ENCODE data around the gene RIMS4.
A peak's percentile ranks its signal among the peaks of the same experiment; 100 is the strongest.

RIMS4 gene

DNA sequence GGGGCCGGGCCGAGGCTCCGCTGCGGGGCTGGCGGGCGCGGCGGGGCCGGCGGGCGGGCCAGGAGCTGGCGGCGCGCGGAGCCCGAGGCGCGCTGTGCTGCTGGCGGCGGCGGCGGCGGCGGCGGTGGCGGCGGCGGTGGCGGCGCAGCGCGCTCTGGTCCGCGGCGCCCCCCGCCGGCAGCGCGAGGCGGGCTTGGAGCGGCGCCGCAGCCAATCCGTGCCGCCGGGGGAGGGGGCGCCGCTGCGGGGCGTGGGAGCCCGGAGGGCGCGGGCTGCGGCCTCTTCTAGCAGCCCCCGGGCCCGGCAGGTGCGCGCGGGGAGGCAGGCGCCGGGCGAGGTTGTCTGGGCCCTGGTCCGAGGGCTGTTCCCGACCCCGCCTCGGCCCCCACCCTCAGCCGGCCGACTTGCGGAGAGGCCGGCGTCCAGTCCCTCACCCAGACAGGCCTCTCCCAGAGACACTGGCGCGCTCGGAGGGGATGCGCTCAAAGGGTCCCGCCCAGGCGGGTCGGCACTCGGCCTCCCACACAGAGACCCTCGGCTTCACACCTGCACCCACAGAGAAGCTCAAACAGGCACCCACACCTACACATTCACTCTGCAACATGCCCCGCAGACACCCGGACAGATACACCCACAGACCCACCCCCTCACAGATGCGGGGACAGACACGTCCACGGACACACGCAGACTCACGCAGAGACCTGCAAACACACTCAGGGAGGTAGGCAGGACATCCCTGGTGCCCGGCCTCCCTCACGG, at the start of gene RIMS4:
Gene RIMS4, minus strand, starts transcription at position 156 of the 759 bp plus-strand sequence. CDS start 275 bp downstream, outside the sequence.
- peak; percentile 69 for DNase-seq

DNA sequence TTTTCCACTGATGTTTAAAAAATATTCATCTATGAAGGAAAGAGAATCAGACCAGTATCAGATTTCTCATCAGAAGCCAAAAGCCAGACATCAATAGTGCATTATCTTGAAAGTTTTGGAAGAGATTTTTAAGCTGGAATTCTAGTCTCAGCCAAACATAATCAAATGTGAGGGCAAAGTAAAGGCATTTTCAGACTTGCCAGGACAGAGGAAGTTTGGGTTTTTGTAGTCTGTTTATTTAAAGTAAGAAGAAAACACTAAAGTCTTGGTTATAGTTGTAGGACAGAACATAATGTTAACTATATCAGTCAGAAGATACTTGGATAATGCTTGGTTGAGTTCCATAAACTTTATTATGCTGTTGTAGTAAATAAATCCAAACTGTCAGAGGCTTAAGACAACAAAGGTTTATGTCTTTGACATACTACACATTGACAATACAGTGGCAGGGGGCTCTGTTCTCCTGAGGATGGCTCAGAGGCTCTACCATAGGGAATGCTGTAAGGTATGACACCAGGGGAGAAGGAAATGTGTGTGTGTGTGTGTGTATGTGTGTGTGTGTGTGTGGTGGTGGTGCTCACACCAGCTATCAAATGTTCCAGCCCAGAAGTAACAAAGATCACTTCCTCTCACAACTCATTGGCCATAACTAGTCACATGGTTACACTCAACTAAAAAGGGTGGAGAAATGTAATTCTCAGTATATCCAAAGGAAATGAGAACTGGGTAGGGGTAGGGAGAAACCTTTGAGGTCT, 48.4 kb upstream of the RIMS4 start:
- DNase-seq, result no peak

DNA sequence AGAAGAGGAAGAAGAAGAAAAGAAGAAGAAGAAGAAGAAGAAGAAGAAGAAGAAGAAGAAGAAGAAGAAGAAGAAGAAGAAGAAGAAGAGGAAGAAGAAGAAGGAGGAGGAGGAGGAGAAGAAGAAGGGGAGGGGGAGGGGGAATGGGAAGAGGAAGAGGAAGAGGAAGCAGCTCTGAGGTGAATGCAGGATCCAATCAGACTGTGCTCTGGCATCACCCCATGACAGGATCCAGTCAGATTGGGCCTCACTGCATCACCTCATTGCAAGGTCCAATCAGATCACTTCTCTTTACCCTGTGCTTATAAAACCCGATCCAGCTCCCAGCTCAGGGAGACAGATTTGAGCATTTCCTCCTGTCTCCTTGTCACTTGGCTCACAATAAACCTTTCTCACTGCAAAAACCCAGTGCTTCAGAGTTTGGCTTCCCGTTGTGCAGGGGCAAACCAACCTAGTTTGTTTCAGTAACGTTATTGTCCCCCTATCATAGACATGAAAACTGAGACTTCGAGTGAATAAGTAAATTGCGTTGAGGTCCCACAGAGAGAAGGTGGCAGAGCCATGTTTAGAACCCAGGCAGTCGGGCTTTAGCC, 46.6 kb upstream of the RIMS4 start:
- DNase-seq, result no peak

DNA sequence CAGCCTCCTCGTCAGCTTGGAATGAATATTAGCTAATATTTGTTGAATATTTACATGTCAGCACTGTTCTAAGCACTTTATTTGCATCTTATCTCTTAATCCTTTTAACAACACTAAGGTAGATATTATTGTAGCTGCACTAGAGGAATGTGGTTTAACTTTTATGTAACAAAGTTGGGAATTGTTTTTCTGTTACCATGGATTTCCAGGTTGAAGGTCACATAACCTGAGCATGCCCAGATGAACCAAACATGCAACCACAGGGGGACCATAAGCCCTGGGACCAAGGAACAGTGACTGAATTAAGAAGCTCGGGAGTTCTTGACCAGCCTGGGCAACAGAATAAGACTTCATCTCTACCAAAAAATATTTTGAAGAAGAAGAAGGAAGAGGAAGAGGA, 46.1 kb upstream of the RIMS4 start:
- no peak for DNase-seq

DNA sequence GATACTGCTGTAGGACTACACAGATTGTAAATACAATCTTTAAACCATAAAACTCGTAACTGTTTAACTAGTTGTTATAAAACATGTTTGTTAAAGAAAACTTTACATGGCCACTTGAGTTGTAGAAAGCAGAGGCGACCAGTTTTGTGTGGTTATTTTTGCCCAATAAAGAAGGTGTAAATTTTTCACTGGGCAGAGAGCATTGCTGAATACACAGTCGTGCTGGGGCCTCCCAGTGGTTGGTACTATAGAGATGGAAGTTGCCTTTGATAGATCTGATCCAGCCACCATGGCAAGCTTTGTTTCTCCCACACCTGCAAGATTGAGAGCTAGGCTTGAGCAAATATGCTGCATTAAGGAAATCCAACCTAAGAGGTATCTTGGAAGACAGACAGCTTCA, 41.2 kb upstream of the RIMS4 start:
- peak; percentile 18 for DNase-seq

DNA sequence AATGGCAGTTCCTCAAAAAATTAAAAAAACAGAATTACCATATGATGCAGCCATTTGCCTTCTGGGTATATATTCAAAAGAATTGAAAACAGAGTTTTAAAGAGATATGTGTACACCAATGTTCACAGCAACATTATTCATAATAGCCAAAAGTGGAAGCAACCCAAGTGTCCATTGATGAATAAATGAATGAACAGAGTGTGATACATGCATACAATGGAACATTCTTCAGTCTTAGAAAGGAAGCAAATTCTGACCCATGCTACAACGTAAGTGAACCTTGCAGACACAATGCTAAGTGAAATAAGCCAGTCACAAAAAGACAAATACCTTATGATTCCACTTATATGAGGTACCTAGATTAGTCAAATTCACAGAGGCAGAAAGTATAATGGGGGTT, 40.5 kb upstream of the RIMS4 start:
- no peak for DNase-seq

DNA sequence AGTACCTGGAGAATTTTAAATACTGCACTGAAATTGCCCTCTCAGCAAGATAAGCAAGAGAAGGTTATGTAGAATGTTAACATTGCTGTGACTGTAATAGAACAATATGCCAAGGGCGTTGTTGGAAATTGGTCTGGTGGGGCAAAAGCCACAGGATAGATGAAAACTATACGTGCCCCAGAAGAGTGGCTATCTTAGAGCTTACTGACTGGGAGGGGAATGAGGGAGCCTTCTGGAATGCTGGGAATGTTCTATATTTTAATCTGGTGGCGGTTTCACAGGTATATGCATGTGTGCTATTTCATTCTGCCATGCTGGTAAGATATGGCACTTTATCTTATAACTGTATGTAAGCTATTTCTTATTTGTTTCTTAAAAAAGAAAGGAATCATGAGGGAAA, 39.9 kb upstream of the RIMS4 start:
- no peak for DNase-seq

DNA sequence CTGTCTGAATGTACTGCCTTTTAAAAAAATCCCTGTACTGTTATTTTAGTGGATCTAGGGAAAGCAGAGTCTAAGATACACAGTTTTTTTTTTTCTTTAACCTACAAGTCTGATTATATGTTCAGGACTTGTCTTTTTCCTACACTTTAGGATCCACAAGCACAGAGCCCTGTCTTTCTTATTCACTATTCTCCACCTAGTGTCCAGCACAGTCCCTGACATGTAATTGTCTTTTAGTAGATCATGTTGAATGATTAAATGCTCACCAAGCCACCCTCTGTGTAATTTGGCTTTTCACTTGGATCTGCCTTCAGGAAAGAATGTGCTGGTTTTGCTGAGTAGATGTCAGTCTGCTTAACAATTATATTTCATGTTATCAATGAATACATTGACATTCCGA, 39.4 kb upstream of the RIMS4 start:
- DNase-seq, result no peak

GRCh38 chr20:44848254-44849015, 38.1 kb upstream of the RIMS4 start:
- no peak for DNase-seq

DNA sequence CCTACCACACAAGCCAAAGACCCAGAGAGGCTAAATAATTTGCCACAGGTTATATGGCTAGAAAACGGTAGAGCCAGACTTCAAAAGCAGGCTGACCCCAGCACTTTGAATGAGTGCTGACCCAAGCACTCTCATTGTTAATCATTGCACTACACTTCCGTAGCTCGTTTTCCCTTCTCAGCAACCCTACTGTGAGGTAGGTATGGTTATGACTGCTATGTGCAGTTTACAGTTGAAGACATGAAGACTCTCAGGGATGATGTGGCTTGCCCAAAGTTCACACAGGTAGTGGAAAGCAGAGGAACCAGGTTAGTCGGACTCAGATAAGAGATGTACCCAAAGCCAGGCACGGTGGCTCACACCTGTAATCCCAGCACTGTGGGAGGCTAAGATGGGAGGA, 33.5 kb upstream of the RIMS4 start:
- DNase-seq, result no peak

GRCh38 chr20:44841955-44842354, 31.6 kb upstream of the RIMS4 start:
- DNase-seq, result no peak

DNA sequence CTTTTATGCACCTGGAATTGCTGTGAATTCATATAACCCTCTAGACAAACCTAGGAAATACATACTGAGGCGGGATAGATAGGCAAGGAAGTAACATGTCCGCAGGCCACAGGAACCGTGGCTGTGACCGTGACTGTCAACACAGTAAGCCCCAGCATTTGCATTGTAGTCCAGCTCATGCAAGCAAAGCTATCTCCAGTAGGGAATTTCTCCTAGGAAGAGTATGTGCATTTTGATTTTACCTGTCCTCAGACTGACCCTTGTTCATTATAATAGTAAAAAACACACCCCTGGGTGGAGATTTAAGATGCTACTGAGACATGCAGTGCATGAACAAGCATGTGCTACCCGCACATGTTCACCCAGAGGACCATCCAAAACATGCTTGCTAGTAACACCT, 30.5 kb upstream of the RIMS4 start:
- DNase-seq, result no peak

- DNase-seq, result no peak
Observed at GRCh38 chr20:44839481-44839880, 29.1 kb upstream of the RIMS4 start.

DNA sequence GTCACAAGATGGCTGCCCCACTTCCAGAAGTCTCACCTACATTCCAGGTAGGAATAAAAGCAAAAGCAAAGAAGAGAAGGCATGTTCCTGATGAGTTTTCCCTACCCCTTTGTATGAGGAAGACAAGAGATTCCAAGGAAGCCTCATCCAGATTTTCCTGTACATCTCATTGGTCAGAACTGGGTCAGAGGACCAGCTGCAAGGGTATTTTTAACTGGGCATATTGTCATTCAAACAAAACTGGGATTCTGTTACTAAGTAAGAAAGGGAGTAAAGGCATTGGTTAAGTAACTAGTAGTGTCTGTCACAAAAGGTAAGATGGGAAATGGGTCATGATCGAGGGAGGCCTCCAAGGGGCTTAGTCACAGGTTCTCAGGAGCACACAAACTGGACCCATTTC, 28.2 kb upstream of the RIMS4 start:
- no peak for DNase-seq

DNA sequence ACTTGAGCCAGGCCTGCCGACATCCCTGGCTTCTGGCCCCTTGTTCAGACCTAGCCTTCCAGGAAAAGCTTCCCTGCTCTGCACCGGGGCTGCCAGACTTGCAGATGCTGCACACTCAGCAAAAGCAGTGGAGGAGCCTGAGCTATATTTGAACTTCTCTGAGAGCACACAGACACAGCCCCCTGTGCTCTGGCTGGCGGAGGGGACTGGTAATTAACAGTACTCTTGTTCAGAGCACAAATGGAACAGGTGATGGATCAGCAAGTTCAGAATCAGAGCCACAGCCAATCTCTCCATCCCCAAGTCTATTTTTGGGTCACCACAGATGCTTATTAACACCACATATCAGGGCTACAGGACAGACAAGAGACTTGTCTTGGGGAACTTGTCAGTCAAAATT, 27.6 kb upstream of the RIMS4 start:
- DNase-seq, result no peak

DNA sequence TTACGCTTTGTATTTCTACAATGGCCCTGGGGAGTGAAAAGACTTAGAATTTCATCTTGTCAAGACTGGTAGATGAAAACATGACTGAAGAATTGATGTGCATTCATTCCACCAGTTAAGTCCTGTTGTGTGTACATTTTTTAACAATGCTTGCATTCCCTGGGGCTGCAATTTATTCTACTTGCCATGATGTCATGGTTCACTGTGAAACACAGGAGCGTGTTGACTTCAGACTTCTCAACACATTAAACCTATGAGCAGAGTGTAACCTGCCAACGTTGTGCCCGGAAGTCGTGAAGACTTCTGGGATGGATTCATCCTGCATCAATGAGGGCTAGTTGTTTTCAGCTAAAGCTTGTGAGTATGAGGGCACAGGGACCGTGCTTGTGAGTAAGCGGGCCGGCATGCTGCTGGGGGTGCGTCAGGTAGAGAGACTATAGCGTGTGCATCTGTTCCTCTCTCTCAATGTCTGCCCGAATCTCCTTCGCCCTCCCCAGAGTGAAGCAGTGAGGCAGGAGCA, 26.3 kb upstream of the RIMS4 start:
- DNase-seq, result no peak

GRCh38 chr20:44835661-44836221, 25.4 kb upstream of the RIMS4 start:
- DNase-seq, result no peak

DNA sequence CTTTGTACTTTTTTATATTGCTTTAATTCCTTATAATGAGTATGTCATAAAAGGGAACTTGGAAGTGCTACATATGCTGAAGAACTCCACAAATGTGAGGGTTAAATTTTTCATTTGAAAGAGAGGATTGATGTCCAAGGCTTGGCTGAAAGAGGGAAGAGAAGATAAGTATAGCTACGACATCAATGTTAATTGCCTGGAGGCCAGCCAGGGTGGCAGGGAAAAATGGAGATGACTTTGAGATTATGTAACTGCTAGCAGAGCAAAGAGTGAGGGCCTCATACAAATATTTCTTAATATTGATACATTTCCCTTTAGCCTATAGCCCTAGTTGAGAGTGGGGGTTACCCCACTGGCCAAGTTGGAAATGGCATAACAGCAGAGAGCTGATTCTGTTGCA, 24.8 kb upstream of the RIMS4 start:
- DNase-seq, result no peak

GRCh38 chr20:44834693-44835092, 24.3 kb upstream of the RIMS4 start:
- no peak for DNase-seq

GRCh38 chr20:44833437-44833836, 23.1 kb upstream of the RIMS4 start:
- no peak for DNase-seq

GRCh38 chr20:44832724-44833123, 22.4 kb upstream of the RIMS4 start:
- peak; percentile 70 for DNase-seq

GRCh38 chr20:44830995-44831394, 20.6 kb upstream of the RIMS4 start:
- no peak for DNase-seq

GRCh38 chr20:44830523-44830922, 20.2 kb upstream of the RIMS4 start:
- no peak for DNase-seq
